DND-41 (cell line): ENCODE data around the gene TTC1.

Experiments
- ATAC-seq: fragments of 200-7000 bp; cut with Tn5 transposase; 3 replicates; pipeline ENCODE4 v1.9.1; 2021; ENCODE audit warnings: low read depth; ENCODE audit not compliant: insufficient read depth
- DNase-seq: peaks from one replicate; pipeline ENCODE4 v3.0.0-alpha.2; 2020
- H2AFZ ChIP-seq: 2 replicates; pipeline ENCODE4 v1.6.0; 2012; ENCODE audit warnings: low read depth, low read length
- H3K27ac ChIP-seq: 2 replicates; pipeline ENCODE4 v1.5.1; 2012; ENCODE audit warnings: low read length, inconsistent platforms
- H3K27me3 ChIP-seq: fragments of 200-600 bp; sonication (generic); 2 replicates; pipeline ENCODE4 v1.6.0; 2012; ENCODE audit warnings: low read length, mild to moderate bottlenecking, inconsistent platforms; ENCODE audit not compliant: insufficient read depth, poor library complexity
- H3K36me3 ChIP-seq: 2 replicates; pipeline ENCODE4 v1.5.1; 2012; ENCODE audit warnings: low read length, inconsistent platforms; ENCODE audit not compliant: insufficient read depth
- H3K4me1 ChIP-seq: 2 replicates; pipeline ENCODE4 v1.5.1; 2012; ENCODE audit warnings: mild to moderate bottlenecking, low read length; ENCODE audit not compliant: insufficient read depth
- H3K4me2 ChIP-seq: 2 replicates; pipeline ENCODE4 v1.6.0; 2012; ENCODE audit warnings: mild to moderate bottlenecking, moderate library complexity, low read length, inconsistent platforms; ENCODE audit not compliant: insufficient read depth
- H3K4me3 ChIP-seq, 2 experiments: fragments of 200-600 bp in 1 of 2; shearing (Covaris generic) in 1 of 2; 2 replicates each; pipeline ENCODE4 v1.5.1; 2012 to 2016; ENCODE audit warnings: inconsistent platforms in 2 of 2, low read length in 2 of 2, mild to moderate bottlenecking in 2 of 2, low read depth in 1 of 2, moderate library complexity in 1 of 2
- H3K79me2 ChIP-seq: 2 replicates; pipeline ENCODE4 v1.6.0; 2012; ENCODE audit warnings: low read length, inconsistent platforms; ENCODE audit not compliant: insufficient read depth
- H3K9ac ChIP-seq: 2 replicates; pipeline ENCODE4 v1.6.0; 2012; ENCODE audit warnings: low read depth, mild to moderate bottlenecking, inconsistent platforms, low read length, moderate library complexity
- H3K9me3 ChIP-seq: 2 replicates; pipeline ENCODE4 v1.5.1; 2012; ENCODE audit warnings: low read length, moderate library complexity, mild to moderate bottlenecking, inconsistent platforms; ENCODE audit not compliant: insufficient read depth, severe bottlenecking
- H4K20me1 ChIP-seq: 2 replicates; pipeline ENCODE4 v1.6.0; 2012; ENCODE audit warnings: low read length; ENCODE audit not compliant: insufficient read depth
- EZH2 ChIP-seq: IDR thresholded peaks from 3 replicates; pipeline ENCODE4 v1.6.1; 2012; ENCODE audit warnings: borderline replicate concordance, low read depth, mild to moderate bottlenecking, moderate library complexity, low read length, inconsistent platforms; ENCODE audit not compliant: severe bottlenecking
- TF ChIP-seq, protein P1 (sequence below): IDR thresholded peaks from 2 replicates; pipeline ENCODE4 v1.5.1; 2012; ENCODE audit warnings: borderline replicate concordance, low read length, moderate library complexity, mild to moderate bottlenecking; ENCODE audit not compliant: poor library complexity, severe bottlenecking; ENCODE audit errors: extremely low read depth

TTC1 gene

DNA sequence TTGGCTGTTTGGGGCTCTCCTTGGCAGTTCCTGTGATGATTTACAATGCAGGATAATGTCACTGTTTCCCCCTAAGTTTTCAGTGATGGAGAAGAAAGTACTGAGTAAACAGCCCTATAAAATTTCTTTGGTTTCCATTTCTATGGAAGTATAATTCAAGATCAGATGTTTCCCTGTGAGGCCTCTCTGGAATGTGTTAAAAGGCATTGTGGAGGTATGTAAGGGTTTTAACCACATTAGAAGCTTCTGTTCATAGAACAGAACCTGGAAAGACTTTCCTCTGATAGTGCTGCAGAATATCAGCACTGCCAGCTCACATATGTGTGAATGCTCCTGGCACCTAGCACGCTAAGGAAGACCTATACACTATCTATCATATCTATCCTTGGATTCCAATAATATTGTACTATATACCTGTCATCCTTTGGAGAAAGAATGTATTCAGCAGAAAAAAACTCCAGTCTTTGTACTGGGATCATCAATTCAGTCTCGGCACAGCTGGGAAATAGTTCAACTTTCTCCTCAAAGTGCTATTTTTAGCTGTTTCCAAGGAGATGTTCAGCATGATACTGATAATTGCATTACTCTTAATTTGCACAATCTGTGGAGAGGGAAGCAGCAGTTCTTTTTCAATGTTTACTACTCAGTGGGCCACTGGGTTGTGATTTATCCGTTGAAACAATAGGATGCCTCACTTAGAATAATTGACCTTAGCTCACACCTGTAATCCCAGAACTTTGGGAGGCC, 21.9 kb downstream of the TTC1 start:
- no peak overlapping the region for H3K4me2 ChIP-seq
- no peak overlapping the region for H3K4me3 ChIP-seq
- no peaks in the 10 kb centered on the region for H4K20me1 ChIP-seq
- H3K9ac ChIP-seq: no peak overlapping the region
- no peak for TF ChIP-seq EZH2
- TF ChIP-seq, protein P1, sequence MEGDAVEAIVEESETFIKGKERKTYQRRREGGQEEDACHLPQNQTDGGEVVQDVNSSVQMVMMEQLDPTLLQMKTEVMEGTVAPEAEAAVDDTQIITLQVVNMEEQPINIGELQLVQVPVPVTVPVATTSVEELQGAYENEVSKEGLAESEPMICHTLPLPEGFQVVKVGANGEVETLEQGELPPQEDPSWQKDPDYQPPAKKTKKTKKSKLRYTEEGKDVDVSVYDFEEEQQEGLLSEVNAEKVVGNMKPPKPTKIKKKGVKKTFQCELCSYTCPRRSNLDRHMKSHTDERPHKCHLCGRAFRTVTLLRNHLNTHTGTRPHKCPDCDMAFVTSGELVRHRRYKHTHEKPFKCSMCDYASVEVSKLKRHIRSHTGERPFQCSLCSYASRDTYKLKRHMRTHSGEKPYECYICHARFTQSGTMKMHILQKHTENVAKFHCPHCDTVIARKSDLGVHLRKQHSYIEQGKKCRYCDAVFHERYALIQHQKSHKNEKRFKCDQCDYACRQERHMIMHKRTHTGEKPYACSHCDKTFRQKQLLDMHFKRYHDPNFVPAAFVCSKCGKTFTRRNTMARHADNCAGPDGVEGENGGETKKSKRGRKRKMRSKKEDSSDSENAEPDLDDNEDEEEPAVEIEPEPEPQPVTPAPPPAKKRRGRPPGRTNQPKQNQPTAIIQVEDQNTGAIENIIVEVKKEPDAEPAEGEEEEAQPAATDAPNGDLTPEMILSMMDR: no peak
- H3K27ac ChIP-seq: no peak overlapping the region
- DNase-seq (no peak), ATAC-seq (no peak)
- H2AFZ ChIP-seq: no peak overlapping the region
- peaks cover 58% of the 10 kb centered on the region for H3K36me3 ChIP-seq
- peaks cover 13% of the 10 kb centered on the region; the same call in 1 of the 2 replicates for H3K79me2 ChIP-seq
- H3K9me3 ChIP-seq: no peaks in the 10 kb centered on the region
- no peaks in the 10 kb centered on the region for H3K27me3 ChIP-seq
- no peaks in the 10 kb centered on the region for H3K4me1 ChIP-seq

DNA sequence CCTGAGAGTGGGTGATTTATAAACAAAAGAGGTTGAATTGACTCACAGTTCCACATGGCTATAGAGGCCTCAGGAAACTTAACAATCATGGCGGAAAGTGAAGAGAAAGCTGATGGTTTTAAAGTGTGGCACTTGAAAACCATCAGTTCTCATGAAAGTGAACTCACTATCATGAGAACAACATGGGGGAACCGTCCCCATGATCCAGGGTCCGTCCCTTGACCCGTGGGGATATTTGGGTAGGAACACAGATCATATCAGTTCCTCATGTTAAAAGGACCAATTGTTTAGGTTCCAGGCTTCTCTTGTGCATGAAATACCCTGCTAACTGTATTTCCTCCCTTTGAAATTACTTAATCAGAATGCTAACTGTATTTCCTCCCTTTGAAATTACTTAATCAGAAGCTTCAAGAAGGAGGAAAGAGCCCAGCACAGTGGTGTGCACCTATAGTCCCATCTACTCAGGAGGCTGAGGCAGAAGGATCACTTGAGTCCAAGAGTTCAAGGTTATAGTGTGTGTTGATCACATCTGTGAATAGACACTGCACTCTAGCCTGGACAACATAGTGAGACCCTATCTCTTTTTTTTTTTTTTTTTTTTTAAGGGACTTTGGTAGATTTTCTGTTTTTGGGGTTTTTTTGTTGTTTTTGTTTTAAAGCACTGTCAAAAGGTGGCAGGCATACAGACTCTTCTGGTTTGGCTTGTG, 24.8 kb downstream of the TTC1 start:
- TF ChIP-seq, protein P1: no peak
- TF ChIP-seq EZH2: no peak
- ATAC-seq: no peak
- DNase-seq: no peak
- no peaks in the 10 kb centered on the region for H3K4me1 ChIP-seq
- no peaks in the 10 kb centered on the region for H4K20me1 ChIP-seq
- H3K9ac ChIP-seq: no peak overlapping the region
- H3K79me2 ChIP-seq: peaks cover 8% of the 10 kb centered on the region; the same call in 1 of the 2 replicates
- no peak overlapping the region for H3K27ac ChIP-seq
- H2AFZ ChIP-seq: no peak overlapping the region
- no peak overlapping the region for H3K4me2 ChIP-seq
- H3K27me3 ChIP-seq: no peaks in the 10 kb centered on the region
- no peak overlapping the region for H3K4me3 ChIP-seq
- H3K9me3 ChIP-seq: no peaks in the 10 kb centered on the region
- H3K36me3 ChIP-seq: peaks cover 63% of the 10 kb centered on the region

DNA sequence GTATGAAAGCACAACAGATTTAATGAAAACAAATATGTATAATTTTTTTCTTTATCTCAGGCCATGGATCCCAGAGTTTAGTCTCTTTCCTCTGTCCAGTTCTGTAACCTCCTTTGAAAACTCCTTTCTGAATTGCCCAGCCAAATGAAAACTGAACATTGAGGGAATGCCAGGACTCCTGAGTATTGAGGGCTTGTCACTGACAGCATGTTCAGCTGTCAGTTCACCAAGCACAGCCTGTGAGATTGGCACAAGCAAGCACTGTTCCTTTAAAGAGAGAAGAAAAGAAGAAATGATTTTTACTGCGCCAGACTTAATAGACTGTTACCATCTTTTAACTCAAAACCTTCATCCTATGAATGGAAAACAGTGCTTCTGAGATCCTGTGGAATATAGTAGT, 27.3 kb downstream of the TTC1 start:
- Histone ChIP-seq H3K4me1 (no peaks in the 10 kb centered on the region), H3K27me3 (no peaks in the 10 kb centered on the region), H3K9ac (no peak overlapping the region), H4K20me1 (no peaks in the 10 kb centered on the region), H3K4me2 (no peak overlapping the region), H3K79me2 (peaks cover 8% of the 10 kb centered on the region; the same call in 1 of the 2 replicates), H2AFZ (no peak overlapping the region), H3K9me3 (no peaks in the 10 kb centered on the region), H3K27ac (no peak overlapping the region), H3K4me3 (no peak overlapping the region), H3K36me3 (peaks cover 59% of the 10 kb centered on the region)
- TF ChIP-seq, protein P1: no peak
- TF ChIP-seq EZH2: no peak
- ATAC-seq (no peak), DNase-seq (no peak)
